ENCODE measurements around the gene CAMK1D. TPM values are rescaled to one million over a fixed set of nuclear protein-coding genes. Genes with fewer than 3 reads are reported as not detected.

CAMK1D gene
- total RNA-seq, 2 donors from 2014 or later: 4.8 to 14.5 TPM

- H3K4me1 ChIP-seq (replicated peaks): no peaks in the 10 kb centered on the region
- no peak overlapping the region for H3K4me3 ChIP-seq
- no peaks in the 10 kb centered on the region for H3K27me3 ChIP-seq (replicated peaks; ENCODE audit: insufficient read depth)
- H3K27ac ChIP-seq: no peak overlapping the region
- 77% methylated on average over 7 of the region's 7 CpGs for WGBS
- H3K36me3 ChIP-seq: no peaks in the 10 kb centered on the region
- TF ChIP-seq POLR2A (IDR thresholded peaks at IDR 0.05) (no peak), POLR2AphosphoS5 (IDR thresholded peaks at IDR 0.05) (no peak), CTCF (IDR thresholded peaks at IDR 0.05) (no peak)
- intact Hi-C loops (cut with DNase I): no loop called here
- H3K9me3 ChIP-seq: no peaks in the 10 kb centered on the region
- no peak for DNase-seq (ENCODE audit: low spot score)
Measured at GRCh38 chr10:12340371-12340770, 9.0 kb upstream of the CAMK1D start.

GRCh38 chr10:12340937-12341336 is 8.4 kb upstream of the CAMK1D start:
- H3K4me3 ChIP-seq: no peak overlapping the region
- intact Hi-C loops (cut with DNase I): no loop called here
- no peak overlapping the region for H3K27ac ChIP-seq
- DNase-seq (ENCODE audit: low spot score): no peak
- TF ChIP-seq POLR2A (IDR thresholded peaks at IDR 0.05) (no peak), CTCF (IDR thresholded peaks at IDR 0.05) (no peak), POLR2AphosphoS5 (IDR thresholded peaks at IDR 0.05) (no peak)
- no peaks in the 10 kb centered on the region for H3K9me3 ChIP-seq
- 49% methylated on average over 6 of the region's 6 CpGs for WGBS
- no peaks in the 10 kb centered on the region for H3K36me3 ChIP-seq
- no peaks in the 10 kb centered on the region for H3K27me3 ChIP-seq (replicated peaks; ENCODE audit: insufficient read depth)
- no peaks in the 10 kb centered on the region for H3K4me1 ChIP-seq (replicated peaks)

GRCh38 chr10:12341526-12341925 is 7.8 kb upstream of the CAMK1D start:
- TF ChIP-seq POLR2AphosphoS5 (IDR thresholded peaks at IDR 0.05) (no peak), POLR2A (IDR thresholded peaks at IDR 0.05) (no peak), CTCF (IDR thresholded peaks at IDR 0.05) (no peak)
- no peak for DNase-seq (ENCODE audit: low spot score)
- H3K27me3 ChIP-seq (replicated peaks; ENCODE audit: insufficient read depth): no peaks in the 10 kb centered on the region
- no peaks in the 10 kb centered on the region for H3K4me1 ChIP-seq (replicated peaks)
- no peak overlapping the region for H3K27ac ChIP-seq
- no peak overlapping the region for H3K4me3 ChIP-seq
- no peaks in the 10 kb centered on the region for H3K36me3 ChIP-seq
- intact Hi-C loops (cut with DNase I): no loop called here
- no peaks in the 10 kb centered on the region for H3K9me3 ChIP-seq
- 74% methylated on average over 6 of the region's 6 CpGs for WGBS

GRCh38 chr10:12344375-12345110 is 4.8 kb upstream of the CAMK1D start:
- no peak for TF ChIP-seq POLR2A (IDR thresholded peaks at IDR 0.05)
- TF ChIP-seq CTCF (IDR thresholded peaks at IDR 0.05): no peak
- TF ChIP-seq POLR2AphosphoS5 (IDR thresholded peaks at IDR 0.05): no peak
- 90% methylated on average over 3 of the region's 3 CpGs for WGBS
- Histone ChIP-seq H3K27me3 (replicated peaks; ENCODE audit: insufficient read depth) (no peaks in the 10 kb centered on the region), H3K36me3 (no peaks in the 10 kb centered on the region), H3K9me3 (no peaks in the 10 kb centered on the region), H3K4me3 (no peak overlapping the region), H3K4me1 (replicated peaks) (no peaks in the 10 kb centered on the region), H3K27ac (no peak overlapping the region)
- intact Hi-C loops (cut with DNase I): loop anchor here (5.0 kb wide), 2 partner anchors 72 to 363 kb away; no protein-coding TSS in a partner anchor
- no peak for DNase-seq (ENCODE audit: low spot score)

GRCh38 chr10:12346707-12347106 is 2.6 kb upstream of the CAMK1D start:
- TF ChIP-seq POLR2A (IDR thresholded peaks at IDR 0.05) (no peak), CTCF (IDR thresholded peaks at IDR 0.05) (no peak), POLR2AphosphoS5 (IDR thresholded peaks at IDR 0.05) (no peak)
- intact Hi-C loops (cut with DNase I): loop anchor here (5.0 kb wide), 2 partner anchors 74 to 361 kb away; no protein-coding TSS in a partner anchor
- DNase-seq (ENCODE audit: low spot score): no peak
- no peaks in the 10 kb centered on the region for H3K27me3 ChIP-seq (replicated peaks; ENCODE audit: insufficient read depth)
- WGBS: 95% methylated on average over 10 of the region's 10 CpGs
- H3K36me3 ChIP-seq: no peaks in the 10 kb centered on the region
- no peak overlapping the region for H3K4me3 ChIP-seq
- H3K27ac ChIP-seq: no peak overlapping the region
- no peaks in the 10 kb centered on the region for H3K9me3 ChIP-seq
- no peaks in the 10 kb centered on the region for H3K4me1 ChIP-seq (replicated peaks)
